Gastroesophageal sphincter (tissue), 4 donors: ENCODE measurements around the gene RNF103. TPM values are rescaled to one million over a fixed set of nuclear protein-coding genes. Genes with fewer than 3 reads are reported as not detected.
A peak's percentile ranks its signal among the peaks of the same experiment; 100 is the strongest.
"Not testable (repeated sequence)": the region's sequence is repeated elsewhere in the genome, so short reads cannot be mapped to it uniquely, and the experiment has no call there.

ENCODE experiments used
- ATAC-seq: fragments of 150-250 bp; one replicate; pipeline ENCODE4 v1.9.1; 2016; ENCODE audit warnings: mild to moderate bottlenecking, moderate library complexity
- H3K27ac ChIP-seq, 4 donors: fragments of 200-600 bp; sonication (generic) in 3 of 4; 1 replicate in 3 of 4; 2 replicates in 1 of 4; pipeline ENCODE4 v1.5.1; 2016 to 2019
- H3K27me3 ChIP-seq: fragments of 200-600 bp; sonication (generic); one replicate; pipeline ENCODE4 v1.5.1; 2019
- H3K36me3 ChIP-seq, 2 donors: fragments of 200-600 bp; sonication (generic); one replicate each; pipeline ENCODE4 v1.5.1; 2019; ENCODE audit warnings: control low read depth in 1 of 2
- H3K4me1 ChIP-seq, 3 donors: fragments of 200-600 bp; sonication (generic); 1 replicate in 2 of 3; 2 replicates in 1 of 3; pipeline ENCODE4 v1.5.1; 2016 to 2019; ENCODE audit warnings: control low read depth in 2 of 3
- H3K4me3 ChIP-seq, 2 donors: fragments of 200-600 bp; sonication (generic); one replicate each; pipeline ENCODE4 v1.5.1; 2019; ENCODE audit warnings: mild to moderate bottlenecking in 1 of 2, moderate library complexity in 1 of 2
- H3K9me3 ChIP-seq, 3 donors: fragments of 200-600 bp; sonication (generic); one replicate each; pipeline ENCODE4 v1.5.1; 2017 to 2019; ENCODE audit warnings: control low read depth in 2 of 3
- CTCF ChIP-seq, 4 experiments: fragments of 200-600 bp in 2 of 4; fragments of 450-650 bp in 2 of 4; sonication (generic) in 1 of 4; IDR thresholded peaks; one replicate each; pipeline ENCODE4 v1.5.1; 2017 to 2019; ENCODE audit warnings: antibody characterized with exemption in 4 of 4, mild to moderate bottlenecking in 2 of 4, moderate library complexity in 2 of 4
- EP300 ChIP-seq: sonication (generic); formaldehyde crosslinking; IDR thresholded peaks from one replicate; pipeline ENCODE4 v1.6.1; 2017; ENCODE audit warnings: antibody characterized with exemption, mild to moderate bottlenecking
- POLR2A ChIP-seq, 2 donors: fragments of 450-650 bp; IDR thresholded peaks; one replicate each; pipeline ENCODE4 v1.6.1; 2017; ENCODE audit warnings: antibody characterized with exemption in 2 of 2, mild to moderate bottlenecking in 2 of 2, moderate library complexity in 1 of 2
- POLR2AphosphoS5 ChIP-seq: sonication (generic); formaldehyde crosslinking; IDR thresholded peaks from one replicate; pipeline ENCODE4 v1.6.1; 2017; ENCODE audit warnings: antibody characterized with exemption
- WGBS, 2 donors: methylation state at CpG; one replicate each; pipeline ENCODE4 v1.1.5; 2018; ENCODE audit warnings: low coverage in 1 of 2; 5-methylcytosine and 5-hydroxymethylcytosine counted together
- total RNA-seq, 4 donors: library from RNA; depleted of rRNA; stranded (reverse); fragments of >200 nt; gene quantifications; one replicate each; pipeline ENCODE4 v1.1.0, GENCODE V29; 2016

RNF103 gene
- total RNA-seq = 10 to 100 TPM; 40.5 to 67.9 (median 53.5) TPM

GRCh38 chr2:86623494-86624266 lies at the start of gene RNF103:
TSS of gene RNF103 (minus strand) at chr2:86623865. CDS start at chr2:86622886, 979 bp downstream.
- peak; percentile 97 for ATAC-seq
- peaks cover 0 to 31% (median 10%) of the 10 kb centered on the region in 3 donors for H3K4me1 ChIP-seq
- TF ChIP-seq POLR2AphosphoS5 (peak; percentile 99), CTCF (IDR thresholded peaks at IDR 0.05) (peak in 1 of 4 experiments; percentile 9), POLR2A (IDR thresholded peaks at IDR 0.05) (peak; percentile 96 to 98), EP300 (no peak)
- 0% methylated on average over 5 to 32 of the region's 77 CpGs for WGBS, 2 donors
- peak within 1 kb of the TSS; percentile 86 to 100 (median 99) for H3K27ac ChIP-seq
- H3K36me3 ChIP-seq = peaks cover 0 to 12% of the 10 kb centered on the region in 2 donors
- H3K27me3 ChIP-seq = no peaks in the 10 kb centered on the region
- H3K9me3 ChIP-seq = no peaks in the 10 kb centered on the region
- peak within 1 kb of the TSS; percentile 52 to 61 for H3K4me3 ChIP-seq

GRCh38 chr2:86673011-86673410 lies 49.3 kb upstream of the RNF103 start:
- 83 to 100% methylated on average over 1 of the region's 1 CpG for whole genome bisulfite sequencing, 2 donors
- no peak for TF ChIP-seq POLR2A (IDR thresholded peaks at IDR 0.05)
- TF ChIP-seq EP300 = no peak
- no peak for TF ChIP-seq CTCF (IDR thresholded peaks at IDR 0.05)
- no peak for TF ChIP-seq POLR2AphosphoS5
- no peak for ATAC-seq
- Histone ChIP-seq H3K36me3 (no peaks in the 10 kb centered on the region), H3K4me1 (no peaks in the 10 kb centered on the region), H3K27me3 (no peaks in the 10 kb centered on the region), H3K9me3 (no peaks in the 10 kb centered on the region), H3K27ac (no peak overlapping the region), H3K4me3 (no peak overlapping the region)

- no peak for TF ChIP-seq EP300
- Histone ChIP-seq H3K27me3 (no peaks in the 10 kb centered on the region), H3K27ac (no peak overlapping the region), H3K36me3 (no peaks in the 10 kb centered on the region), H3K4me3 (no peak overlapping the region), H3K9me3 (no peaks in the 10 kb centered on the region), H3K4me1 (no peaks in the 10 kb centered on the region)
- no peak for ATAC-seq
- 86 to 100% methylated on average over 2 to 3 of the region's 3 CpGs for WGBS, 2 donors
Measured at GRCh38 chr2:86672027-86672545, 48.4 kb upstream of the RNF103 start.

GRCh38 chr2:86671337-86671981 lies 47.8 kb upstream of the RNF103 start:
- Histone ChIP-seq H3K27me3 (no peaks in the 10 kb centered on the region), H3K9me3 (no peaks in the 10 kb centered on the region), H3K36me3 (no peaks in the 10 kb centered on the region), H3K27ac (no peak overlapping the region), H3K4me1 (no peaks in the 10 kb centered on the region), H3K4me3 (no peak overlapping the region)
- TF ChIP-seq EP300 = no peak
- TF ChIP-seq POLR2AphosphoS5 = no peak
- no peak for TF ChIP-seq CTCF (IDR thresholded peaks at IDR 0.05)
- no peak for TF ChIP-seq POLR2A (IDR thresholded peaks at IDR 0.05)
- WGBS, 2 donors = 45 to 48% methylated on average over 3 to 5 of the region's 5 CpGs
- ATAC-seq = peak; percentile 34

- not testable (repeated sequence) for ATAC-seq, H3K4me3 ChIP-seq, H3K27ac ChIP-seq, H3K9me3 ChIP-seq, H3K36me3 ChIP-seq, H3K4me1 ChIP-seq, H3K27me3 ChIP-seq
- 69 to 83% methylated on average over 4 of the region's 5 CpGs for WGBS, 2 donors
Measured at GRCh38 chr2:86669323-86669722, 45.7 kb upstream of the RNF103 start.
